ENCODE measurements around the gene GLB1L. TPM values are rescaled to one million over a fixed set of nuclear protein-coding genes. Genes with fewer than 3 reads are reported as not detected.
"Not testable (repeated sequence)": the region's sequence is repeated elsewhere in the genome, so short reads cannot be mapped to it uniquely, and the experiment has no call there.

GLB1L gene
- polyA plus RNA-seq, 1 experiment, result 9.5 TPM

GRCh38 chr2:219205165-219205538 is 40.1 kb downstream of the GLB1L start:
- POLR2A ChIA-PET, result no interaction called here
- Histone ChIP-seq H3K27me3 (ENCODE audit: control insufficient read depth, insufficient read depth, low read length) (no peaks in the 10 kb centered on the region), H3K36me3 (ENCODE audit: control insufficient read depth, insufficient read depth, low read length) (peaks cover 6% of the 10 kb centered on the region), H3K4me3 (ENCODE audit: low read depth, low read length) (no peak overlapping the region)
- no peak for DNase-seq (ENCODE audit: low read depth)
- TF ChIP-seq CTCF (IDR thresholded peaks at IDR 0.05; ENCODE audit: insufficient read depth, low read depth, low read length), result no peak
- CTCF ChIA-PET, result interaction anchor here (1.2 kb wide), 1 partner anchor 90 kb away, joined by 5 read pairs; no protein-coding TSS in a partner anchor

GRCh38 chr2:219204425-219205164 is 40.6 kb downstream of the GLB1L start:
- H3K4me3 ChIP-seq (ENCODE audit: low read depth, low read length), result no peak overlapping the region
- H3K27me3 ChIP-seq (ENCODE audit: control insufficient read depth, insufficient read depth, low read length), result no peaks in the 10 kb centered on the region
- ChIA-PET POLR2A (no interaction called here), CTCF (interaction anchor here (1.1 kb wide), 1 partner anchor 90 kb away, joined by 3 read pairs; no protein-coding TSS in a partner anchor)
- DNase-seq (ENCODE audit: low read depth), result no peak
- TF ChIP-seq CTCF (IDR thresholded peaks at IDR 0.05; ENCODE audit: insufficient read depth, low read depth, low read length), result no peak
- peaks cover 5% of the 10 kb centered on the region for H3K36me3 ChIP-seq (ENCODE audit: control insufficient read depth, insufficient read depth, low read length)

- POLR2A ChIA-PET; H3K4me3 ChIP-seq (ENCODE audit: low read depth, low read length); H3K27me3 ChIP-seq (ENCODE audit: control insufficient read depth, insufficient read depth, low read length); H3K36me3 ChIP-seq (ENCODE audit: control insufficient read depth, insufficient read depth, low read length); CTCF ChIA-PET; DNase-seq (ENCODE audit: low read depth): not testable (repeated sequence)
These were observed 43.9 kb downstream of the GLB1L start for GRCh38 chr2:219201331-219201730.

GRCh38 chr2:219200502-219201326 is 44.5 kb downstream of the GLB1L start:
- POLR2A ChIA-PET; H3K4me3 ChIP-seq (ENCODE audit: low read depth, low read length); H3K27me3 ChIP-seq (ENCODE audit: control insufficient read depth, insufficient read depth, low read length); H3K36me3 ChIP-seq (ENCODE audit: control insufficient read depth, insufficient read depth, low read length); DNase-seq (ENCODE audit: low read depth): not testable (repeated sequence)
- CTCF ChIA-PET, result interaction anchor here (0.7 to 1.9 kb wide), 2 partner anchors 29 to 94 kb away, joined by 3 to 7 read pairs; no protein-coding TSS in a partner anchor

GRCh38 chr2:219199470-219200211 is 45.6 kb downstream of the GLB1L start:
- Histone ChIP-seq H3K36me3 (ENCODE audit: control insufficient read depth, insufficient read depth, low read length) (no peaks in the 10 kb centered on the region), H3K27me3 (ENCODE audit: control insufficient read depth, insufficient read depth, low read length) (no peaks in the 10 kb centered on the region), H3K4me3 (ENCODE audit: low read depth, low read length) (no peak overlapping the region)
- CTCF ChIA-PET, result interaction anchor here (1.0 to 1.9 kb wide), 3 partner anchors 29 to 95 kb away, joined by 3 to 7 read pairs (median 5); no protein-coding TSS in a partner anchor
- POLR2A ChIA-PET, result no interaction called here
- DNase-seq (ENCODE audit: low read depth), result no peak
- no peak for TF ChIP-seq CTCF (IDR thresholded peaks at IDR 0.05; ENCODE audit: insufficient read depth, low read depth, low read length)
